Measurements from ENCODE around the gene ECM1.

ECM1 gene

GRCh38 chr1:150558761-150559655 lies 51.1 kb downstream of the ECM1 start:
- no peak for DNase-seq (ENCODE audit: low spot score)

GRCh38 chr1:150559656-150560010 lies 51.7 kb downstream of the ECM1 start:
- no peak for DNase-seq (ENCODE audit: low spot score)

GRCh38 chr1:150560011-150560438 lies 52.1 kb downstream of the ECM1 start:
- DNase-seq (ENCODE audit: low spot score) = peak; percentile 61

- DNase-seq (ENCODE audit: low spot score) = peak; percentile 91
Measured at GRCh38 chr1:150560576-150561253, 52.8 kb downstream of the ECM1 start.

- DNase-seq (ENCODE audit: low spot score) = peak; percentile 97
Measured at GRCh38 chr1:150561254-150561973, 53.5 kb downstream of the ECM1 start.

- peak; percentile 79 for DNase-seq (ENCODE audit: low spot score)
Measured at GRCh38 chr1:150561974-150562445, 54.1 kb downstream of the ECM1 start.

GRCh38 chr1:150562446-150563339 lies 54.8 kb downstream of the ECM1 start:
- DNase-seq (ENCODE audit: low spot score) = no peak

Measured in RKO (cell line).